Measurements from ENCODE around the gene FBLN2. TPM values are rescaled to one million over a fixed set of nuclear protein-coding genes. Genes with fewer than 3 reads are reported as not detected.

FBLN2 gene
- total RNA-seq, 1 experiment from 2014 or later: 7.4 TPM

DNA sequence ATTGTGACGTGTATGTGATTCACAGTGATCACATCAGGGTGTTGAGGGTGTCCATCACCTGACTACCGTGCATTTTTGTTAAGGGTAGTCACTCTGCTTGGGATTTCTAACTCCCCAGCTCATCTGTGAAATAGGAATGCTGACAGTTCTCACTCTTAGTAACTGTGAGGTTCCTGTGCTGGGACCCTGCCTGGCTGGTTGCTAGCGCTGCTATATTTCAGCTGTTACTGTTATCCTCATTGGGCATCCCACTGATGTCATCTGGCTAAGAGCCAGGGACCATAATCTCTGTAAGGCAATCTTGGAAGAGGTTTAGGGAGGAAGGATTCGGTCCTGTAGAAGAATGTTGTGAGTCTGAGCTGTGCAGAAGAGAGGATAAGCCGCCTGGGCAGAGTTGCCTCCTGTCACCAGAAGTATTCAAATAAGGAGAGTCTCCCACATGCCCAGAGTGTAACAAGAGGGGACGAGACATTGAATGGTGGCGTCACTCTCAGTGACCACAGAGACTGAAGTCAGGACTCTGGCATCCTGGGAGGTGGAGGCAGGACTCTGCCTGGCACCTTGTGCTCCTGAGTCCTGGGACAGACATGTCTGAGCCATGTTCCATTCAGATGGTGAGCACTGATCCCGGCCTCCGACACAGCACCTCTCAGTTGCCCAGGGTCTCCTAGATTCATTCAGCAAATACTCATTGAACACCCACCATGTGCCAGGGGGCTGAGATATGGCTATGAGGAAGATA lies 52.2 kb downstream of the FBLN2 start:
- no peak overlapping the region for H3K4me3 ChIP-seq
- DNase-seq (ENCODE audit: low read depth in 1 of 2, low spot score in 2 of 2): peak in 1 of 2 experiments; percentile 1
- no peaks in the 10 kb centered on the region for H3K4me1 ChIP-seq (replicated peaks)
- no peak overlapping the region for H3K27ac ChIP-seq
- H3K27me3 ChIP-seq (replicated peaks): no peaks in the 10 kb centered on the region
- no peaks in the 10 kb centered on the region for H3K36me3 ChIP-seq
- no peaks in the 10 kb centered on the region for H3K9me3 ChIP-seq (replicated peaks)

DNA sequence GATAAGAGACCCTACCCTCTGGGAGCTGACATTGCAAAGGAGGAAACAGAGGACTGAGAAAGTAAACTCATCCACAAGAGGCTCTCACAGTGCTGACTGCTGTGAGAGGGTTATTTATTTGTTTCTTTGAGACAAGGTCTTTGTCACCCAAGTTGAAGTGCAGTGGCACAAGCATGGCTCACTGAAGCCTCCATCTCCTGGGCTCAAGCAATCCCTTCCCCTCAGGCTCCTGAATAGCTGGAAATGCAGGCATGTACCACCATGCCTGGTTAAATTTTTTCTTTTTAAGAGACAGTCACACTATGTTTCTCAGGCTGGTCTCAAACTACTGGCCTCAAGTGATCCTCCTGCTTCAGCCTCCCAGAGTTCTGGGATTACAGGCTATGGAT lies 52.8 kb downstream of the FBLN2 start:
- Histone ChIP-seq H3K4me1 (replicated peaks) (no peaks in the 10 kb centered on the region), H3K36me3 (no peaks in the 10 kb centered on the region), H3K27ac (no peak overlapping the region), H3K9me3 (replicated peaks) (no peaks in the 10 kb centered on the region), H3K27me3 (replicated peaks) (no peaks in the 10 kb centered on the region), H3K4me3 (no peak overlapping the region)
- DNase-seq (ENCODE audit: low read depth in 1 of 2, low spot score in 2 of 2): no peak

GRCh38 chr3:13605555-13605954 lies 56.6 kb downstream of the FBLN2 start:
- DNase-seq (ENCODE audit: low read depth in 1 of 2, low spot score in 2 of 2): no peak
- Histone ChIP-seq H3K4me1 (replicated peaks) (no peaks in the 10 kb centered on the region), H3K27me3 (replicated peaks) (no peaks in the 10 kb centered on the region)

DNA sequence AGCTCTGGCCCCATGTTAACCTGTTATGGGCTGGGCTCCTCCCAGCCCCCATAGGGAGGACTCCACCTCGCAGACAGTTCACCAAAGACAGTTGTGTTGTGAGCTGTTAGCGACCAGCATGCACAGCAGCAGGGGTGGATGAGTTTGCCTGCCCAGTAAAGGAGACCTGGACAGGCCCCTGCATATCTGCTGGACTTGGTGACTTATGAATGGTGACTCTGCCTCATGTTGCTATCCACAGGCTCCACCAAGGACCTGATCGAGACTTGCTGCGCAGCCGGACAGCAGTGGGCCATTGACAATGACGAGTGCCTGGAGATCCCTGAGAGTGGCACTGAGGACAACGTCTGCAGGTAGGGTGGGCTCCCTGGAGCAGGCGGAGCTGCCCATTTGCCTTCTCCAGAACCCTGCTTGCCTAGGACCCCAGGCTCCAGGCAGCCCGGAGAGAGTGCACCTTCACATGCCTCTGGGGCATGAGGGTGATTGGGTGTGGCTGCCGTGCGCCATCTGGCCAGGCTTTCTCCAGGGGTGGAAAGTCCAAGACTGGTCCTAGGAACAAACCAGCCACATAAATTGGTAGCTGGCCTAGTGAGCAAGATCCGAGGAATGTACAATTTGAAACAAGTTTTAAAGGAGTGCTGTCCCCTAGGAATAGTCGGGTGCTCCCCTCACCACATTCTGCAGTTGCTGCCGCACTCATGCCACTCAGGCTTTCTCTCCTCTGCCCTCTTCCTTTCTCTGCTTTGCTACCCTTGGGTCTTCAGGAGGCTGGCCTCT lies 59.1 kb downstream of the FBLN2 start:
- Histone ChIP-seq H3K27ac (no peak overlapping the region), H3K4me3 (no peak overlapping the region), H3K9me3 (replicated peaks) (no peaks in the 10 kb centered on the region), H3K4me1 (replicated peaks) (no peaks in the 10 kb centered on the region), H3K36me3 (no peaks in the 10 kb centered on the region), H3K27me3 (replicated peaks) (no peaks in the 10 kb centered on the region)
- no peak for DNase-seq (ENCODE audit: low read depth in 1 of 2, low spot score in 2 of 2)

More at GRCh38 chr3:13605555-13605954, 56.6 kb downstream of the FBLN2 start:
- Histone ChIP-seq H3K4me3 (no peak overlapping the region), H3K9me3 (replicated peaks) (no peaks in the 10 kb centered on the region), H3K27ac (no peak overlapping the region), H3K36me3 (no peaks in the 10 kb centered on the region)

- no peak for DNase-seq (ENCODE audit: low read depth in 1 of 2, low spot score in 2 of 2)
- Histone ChIP-seq H3K4me3 (no peak overlapping the region), H3K36me3 (no peaks in the 10 kb centered on the region), H3K4me1 (replicated peaks) (no peaks in the 10 kb centered on the region), H3K9me3 (replicated peaks) (no peaks in the 10 kb centered on the region), H3K27me3 (replicated peaks) (no peaks in the 10 kb centered on the region), H3K27ac (no peak overlapping the region)
Measured at GRCh38 chr3:13608969-13609725, 60.2 kb downstream of the FBLN2 start.

- Histone ChIP-seq H3K4me3 (no peak overlapping the region), H3K27me3 (replicated peaks) (no peaks in the 10 kb centered on the region), H3K36me3 (no peaks in the 10 kb centered on the region), H3K9me3 (replicated peaks) (no peaks in the 10 kb centered on the region), H3K27ac (no peak overlapping the region), H3K4me1 (replicated peaks) (no peaks in the 10 kb centered on the region)
- DNase-seq (ENCODE audit: low read depth in 1 of 2, low spot score in 2 of 2): no peak
Measured at GRCh38 chr3:13610006-13610570, 61.2 kb downstream of the FBLN2 start.

- H3K4me3 ChIP-seq: no peak overlapping the region
- DNase-seq (ENCODE audit: low read depth in 1 of 2, low spot score in 2 of 2): no peak
- H3K4me1 ChIP-seq (replicated peaks): no peaks in the 10 kb centered on the region
- H3K27ac ChIP-seq: no peak overlapping the region
- no peaks in the 10 kb centered on the region for H3K27me3 ChIP-seq (replicated peaks)
- no peaks in the 10 kb centered on the region for H3K36me3 ChIP-seq
- no peaks in the 10 kb centered on the region for H3K9me3 ChIP-seq (replicated peaks)
Measured at GRCh38 chr3:13611221-13611620, 62.3 kb downstream of the FBLN2 start.

DNA sequence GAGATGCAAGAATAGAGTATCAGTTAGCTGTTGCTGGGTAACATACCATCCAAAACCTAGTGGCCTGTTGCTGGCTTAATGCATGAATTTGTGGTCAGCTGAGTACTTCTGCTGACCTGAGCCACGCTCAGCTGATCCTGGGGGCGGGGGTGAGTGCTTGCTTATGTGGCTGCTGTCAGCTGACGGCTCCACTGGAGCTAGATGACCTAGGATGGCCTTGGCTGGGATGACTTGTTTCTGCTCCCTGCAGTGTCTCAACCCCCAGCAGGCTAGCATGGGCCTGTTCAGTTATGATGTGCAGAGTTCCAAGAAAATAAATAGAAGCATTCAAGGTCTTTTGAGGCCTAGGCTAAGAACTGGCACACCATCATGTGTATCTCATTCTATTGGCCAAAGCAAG lies 63.9 kb downstream of the FBLN2 start:
- Histone ChIP-seq H3K27me3 (replicated peaks) (no peaks in the 10 kb centered on the region), H3K4me3 (no peak overlapping the region), H3K9me3 (replicated peaks) (no peaks in the 10 kb centered on the region), H3K36me3 (no peaks in the 10 kb centered on the region), H3K4me1 (replicated peaks) (no peaks in the 10 kb centered on the region), H3K27ac (no peak overlapping the region)
- DNase-seq (ENCODE audit: low read depth in 1 of 2, low spot score in 2 of 2): no peak

GRCh38 chr3:13613343-13614190 lies 64.6 kb downstream of the FBLN2 start:
- no peak overlapping the region for H3K4me3 ChIP-seq
- H3K36me3 ChIP-seq: no peaks in the 10 kb centered on the region
- no peak overlapping the region for H3K27ac ChIP-seq
- H3K4me1 ChIP-seq (replicated peaks): no peaks in the 10 kb centered on the region
- no peaks in the 10 kb centered on the region for H3K27me3 ChIP-seq (replicated peaks)
- no peaks in the 10 kb centered on the region for H3K9me3 ChIP-seq (replicated peaks)
- DNase-seq (ENCODE audit: low read depth in 1 of 2, low spot score in 2 of 2): no peak

- no peak overlapping the region for H3K4me3 ChIP-seq
- no peaks in the 10 kb centered on the region for H3K36me3 ChIP-seq
- DNase-seq (ENCODE audit: low read depth in 1 of 2, low spot score in 2 of 2): no peak
- H3K4me1 ChIP-seq (replicated peaks): no peaks in the 10 kb centered on the region
- no peak overlapping the region for H3K27ac ChIP-seq
- no peaks in the 10 kb centered on the region for H3K27me3 ChIP-seq (replicated peaks)
- H3K9me3 ChIP-seq (replicated peaks): no peaks in the 10 kb centered on the region
Measured at GRCh38 chr3:13614607-13615006, 65.7 kb downstream of the FBLN2 start.

GRCh38 chr3:13615019-13615528 lies 66.1 kb downstream of the FBLN2 start:
- Histone ChIP-seq H3K27me3 (replicated peaks) (no peaks in the 10 kb centered on the region), H3K4me1 (replicated peaks) (no peaks in the 10 kb centered on the region), H3K36me3 (no peaks in the 10 kb centered on the region), H3K9me3 (replicated peaks) (no peaks in the 10 kb centered on the region), H3K4me3 (no peak overlapping the region), H3K27ac (no peak overlapping the region)
- no peak for DNase-seq (ENCODE audit: low read depth in 1 of 2, low spot score in 2 of 2)

DNA sequence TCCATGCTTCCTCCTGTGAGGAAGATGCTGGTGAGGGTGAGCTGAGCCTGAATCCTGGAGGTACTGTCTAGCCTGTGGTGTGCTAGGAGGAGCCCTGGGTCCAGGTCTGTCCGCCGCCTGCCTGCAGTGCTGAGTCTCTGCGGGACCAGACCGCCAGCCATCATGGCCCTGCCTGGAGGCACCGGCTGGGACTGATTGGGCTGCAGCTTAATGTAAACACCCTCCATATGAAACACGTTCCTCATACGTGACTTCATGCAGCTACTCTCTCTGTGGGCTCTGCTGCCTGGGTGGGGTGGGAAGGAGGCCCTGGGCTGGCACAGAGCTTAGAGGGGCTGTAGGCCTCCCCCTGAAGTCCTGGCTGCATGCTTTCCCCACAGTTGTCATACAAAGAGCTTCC lies 67.4 kb downstream of the FBLN2 start:
- no peak for DNase-seq (ENCODE audit: low read depth in 1 of 2, low spot score in 2 of 2)
- H3K4me1 ChIP-seq (replicated peaks): no peaks in the 10 kb centered on the region
- H3K4me3 ChIP-seq: no peak overlapping the region
- no peaks in the 10 kb centered on the region for H3K36me3 ChIP-seq
- H3K27me3 ChIP-seq (replicated peaks): no peaks in the 10 kb centered on the region
- H3K27ac ChIP-seq: no peak overlapping the region
- no peaks in the 10 kb centered on the region for H3K9me3 ChIP-seq (replicated peaks)
